ENCODE data around the gene TPO.

The TPO gene

GRCh38 chr2:1539973-1540372 is 126.7 kb downstream of the TPO start:
- 91% methylated on average over 10 of the region's 13 CpGs for WGBS (ENCODE audit: insufficient coverage)
- H3K36me3 ChIP-seq (ENCODE audit: control insufficient read depth in 4 of 4, insufficient read depth in 4 of 4, low read length in 3 of 4): no peaks in the 10 kb centered on the region
- no peak overlapping the region for H3K27ac ChIP-seq (ENCODE audit: insufficient read depth in 1 of 2, low read depth in 1 of 2, low read length in 2 of 2, poor library complexity in 1 of 2, severe bottlenecking in 2 of 2)
- ChIA-PET CTCF (interaction anchor here (0.8 to 1.5 kb wide), 2 partner anchors 9 to 1293 kb away, joined by 3 to 6 read pairs; no protein-coding TSS in a partner anchor), POLR2A (no interaction called here)
- H3K4me1 ChIP-seq (ENCODE audit: control extremely low read depth in 1 of 4, control insufficient read depth in 4 of 4, insufficient read depth in 4 of 4, low read length in 3 of 4): no peaks in the 10 kb centered on the region
- no peak overlapping the region for H3K4me3 ChIP-seq (ENCODE audit: control insufficient read depth in 1 of 7, extremely low read depth in 1 of 7, insufficient read depth in 4 of 7, low read depth in 2 of 7, low read length in 6 of 7)
- no peak for DNase-seq
- peaks cover 0 to 3% (median 0%) of the 10 kb centered on the region in 5 experiments for H3K27me3 ChIP-seq (replicated peaks in 2 of 5; ENCODE audit: control insufficient read depth in 4 of 5, insufficient read depth in 5 of 5, low read length in 4 of 5)
- H3K9me3 ChIP-seq (ENCODE audit: control extremely low read depth in 1 of 5, control insufficient read depth in 4 of 5, insufficient read depth in 2 of 5, low read depth in 1 of 5, low read length in 4 of 5): no peaks in the 10 kb centered on the region

DNA sequence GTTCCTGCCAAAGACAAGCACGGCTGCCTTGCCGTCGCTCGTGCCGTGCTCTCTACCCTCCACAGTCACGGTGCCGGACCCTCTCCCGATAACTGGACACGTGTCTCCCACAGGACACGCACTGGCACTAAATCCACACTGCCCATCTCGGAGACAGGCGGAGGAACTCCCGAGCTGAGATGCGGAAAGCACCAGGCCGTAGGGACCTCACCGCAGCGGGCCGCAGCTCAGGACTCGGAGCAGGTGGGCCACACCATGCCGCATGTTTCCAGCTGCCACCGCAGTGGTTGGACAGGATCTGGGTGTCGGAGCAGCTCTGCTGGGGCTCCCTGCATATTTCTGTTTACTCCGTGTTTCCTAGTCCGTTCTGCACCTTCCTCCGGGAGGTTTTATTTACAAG is 127.2 kb downstream of the TPO start:
- Histone ChIP-seq H3K36me3 (ENCODE audit: control insufficient read depth in 4 of 4, insufficient read depth in 4 of 4, low read length in 3 of 4) (no peaks in the 10 kb centered on the region), H3K4me1 (ENCODE audit: control extremely low read depth in 1 of 4, control insufficient read depth in 4 of 4, insufficient read depth in 4 of 4, low read length in 3 of 4) (no peaks in the 10 kb centered on the region), H3K27ac (ENCODE audit: insufficient read depth in 1 of 2, low read depth in 1 of 2, low read length in 2 of 2, poor library complexity in 1 of 2, severe bottlenecking in 2 of 2) (no peak overlapping the region), H3K9me3 (ENCODE audit: control extremely low read depth in 1 of 5, control insufficient read depth in 4 of 5, insufficient read depth in 2 of 5, low read depth in 1 of 5, low read length in 4 of 5) (no peaks in the 10 kb centered on the region), H3K27me3 (replicated peaks in 2 of 5; ENCODE audit: control insufficient read depth in 4 of 5, insufficient read depth in 5 of 5, low read length in 4 of 5) (peaks cover 0 to 3% (median 0%) of the 10 kb centered on the region in 5 experiments), H3K4me3 (ENCODE audit: control insufficient read depth in 1 of 7, extremely low read depth in 1 of 7, insufficient read depth in 4 of 7, low read depth in 2 of 7, low read length in 6 of 7) (no peak overlapping the region)
- ChIA-PET CTCF (interaction anchor here (0.8 to 1.5 kb wide), 2 partner anchors 8 to 1293 kb away, joined by 3 to 6 read pairs; no protein-coding TSS in a partner anchor), POLR2A (no interaction called here)
- 96% methylated on average over 21 of the region's 25 CpGs for WGBS (ENCODE audit: insufficient coverage)
- DNase-seq: no peak

DNA sequence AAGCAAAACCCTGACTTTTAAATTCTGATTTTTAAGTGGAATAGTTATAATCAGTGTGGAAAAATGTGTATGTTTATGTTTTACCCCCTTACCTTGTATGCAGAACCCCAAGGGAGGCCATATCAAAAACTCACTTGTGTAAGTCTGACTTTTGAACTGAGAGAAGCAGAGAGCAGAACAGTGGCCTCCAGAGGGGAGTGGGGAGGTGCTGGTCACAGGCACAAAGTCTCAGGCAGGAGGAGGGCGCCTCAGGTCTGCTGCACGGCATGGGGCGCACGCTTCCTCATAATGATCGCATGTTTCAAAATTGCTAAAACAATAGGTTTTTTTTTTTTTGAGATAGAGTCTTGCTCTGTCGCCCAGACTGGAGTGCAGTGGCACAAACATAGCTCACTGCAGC is 127.8 kb downstream of the TPO start:
- H3K9me3 ChIP-seq (ENCODE audit: control extremely low read depth in 1 of 5, control insufficient read depth in 4 of 5, insufficient read depth in 2 of 5, low read depth in 1 of 5, low read length in 4 of 5): no peaks in the 10 kb centered on the region
- POLR2A ChIA-PET: no interaction called here
- WGBS (ENCODE audit: insufficient coverage): 90% methylated on average over 2 of the region's 6 CpGs
- no peaks in the 10 kb centered on the region for H3K4me1 ChIP-seq (ENCODE audit: control extremely low read depth in 1 of 4, control insufficient read depth in 4 of 4, insufficient read depth in 4 of 4, low read length in 3 of 4)
- H3K36me3 ChIP-seq (ENCODE audit: control insufficient read depth in 4 of 4, insufficient read depth in 4 of 4, low read length in 3 of 4): no peaks in the 10 kb centered on the region
- no peak overlapping the region for H3K27ac ChIP-seq (ENCODE audit: insufficient read depth in 1 of 2, low read depth in 1 of 2, low read length in 2 of 2, poor library complexity in 1 of 2, severe bottlenecking in 2 of 2)
- DNase-seq: no peak
- H3K27me3 ChIP-seq (replicated peaks in 2 of 5; ENCODE audit: control insufficient read depth in 4 of 5, insufficient read depth in 5 of 5, low read length in 4 of 5): peaks cover 0 to 3% (median 0%) of the 10 kb centered on the region in 5 experiments
- H3K4me3 ChIP-seq (ENCODE audit: control insufficient read depth in 1 of 7, extremely low read depth in 1 of 7, insufficient read depth in 4 of 7, low read depth in 2 of 7, low read length in 6 of 7): no peak overlapping the region
- CTCF ChIA-PET: interaction anchor here (1.5 kb wide), 1 partner anchor 8 kb away, joined by 6 read pairs; no protein-coding TSS in a partner anchor

- WGBS (ENCODE audit: insufficient coverage): 80% methylated on average over 15 of the region's 16 CpGs
- CTCF ChIA-PET: interaction anchor here (1.2 to 1.6 kb wide), 3 partner anchors 9 to 694 kb away, joined by 3 to 4 read pairs (median 3); no protein-coding TSS in a partner anchor
- Histone ChIP-seq H3K9me3 (ENCODE audit: control extremely low read depth in 1 of 5, control insufficient read depth in 4 of 5, insufficient read depth in 2 of 5, low read depth in 1 of 5, low read length in 4 of 5) (no peaks in the 10 kb centered on the region), H3K4me3 (ENCODE audit: control insufficient read depth in 1 of 7, extremely low read depth in 1 of 7, insufficient read depth in 4 of 7, low read depth in 2 of 7, low read length in 6 of 7) (no peak overlapping the region), H3K27me3 (replicated peaks in 2 of 5; ENCODE audit: control insufficient read depth in 4 of 5, insufficient read depth in 5 of 5, low read length in 4 of 5) (peaks cover 0 to 3% (median 0%) of the 10 kb centered on the region in 5 experiments), H3K4me1 (ENCODE audit: control extremely low read depth in 1 of 4, control insufficient read depth in 4 of 4, insufficient read depth in 4 of 4, low read length in 3 of 4) (no peaks in the 10 kb centered on the region), H3K27ac (ENCODE audit: insufficient read depth in 1 of 2, low read depth in 1 of 2, low read length in 2 of 2, poor library complexity in 1 of 2, severe bottlenecking in 2 of 2) (no peak overlapping the region), H3K36me3 (ENCODE audit: control insufficient read depth in 4 of 4, insufficient read depth in 4 of 4, low read length in 3 of 4) (no peaks in the 10 kb centered on the region)
- DNase-seq: no peak
- POLR2A ChIA-PET: no interaction called here
These were observed 128.7 kb downstream of the TPO start for GRCh38 chr2:1541819-1542475.

GRCh38 chr2:1542971-1543370 is 129.7 kb downstream of the TPO start:
- WGBS (ENCODE audit: insufficient coverage): 98% methylated on average over 11 of the region's 11 CpGs
- DNase-seq: no peak
- H3K36me3 ChIP-seq (ENCODE audit: control insufficient read depth in 4 of 4, insufficient read depth in 4 of 4, low read length in 3 of 4): no peaks in the 10 kb centered on the region
- H3K27ac ChIP-seq (ENCODE audit: insufficient read depth in 1 of 2, low read depth in 1 of 2, low read length in 2 of 2, poor library complexity in 1 of 2, severe bottlenecking in 2 of 2): no peak overlapping the region
- H3K4me3 ChIP-seq (ENCODE audit: control insufficient read depth in 1 of 7, extremely low read depth in 1 of 7, insufficient read depth in 4 of 7, low read depth in 2 of 7, low read length in 6 of 7): no peak overlapping the region
- ChIA-PET POLR2A (no interaction called here), CTCF (interaction anchor here (1.2 to 1.6 kb wide), 3 partner anchors 8 to 695 kb away, joined by 3 to 4 read pairs (median 3); no protein-coding TSS in a partner anchor)
- H3K27me3 ChIP-seq (replicated peaks in 2 of 5; ENCODE audit: control insufficient read depth in 4 of 5, insufficient read depth in 5 of 5, low read length in 4 of 5): peaks cover 0 to 1% (median 0%) of the 10 kb centered on the region in 5 experiments
- H3K4me1 ChIP-seq (ENCODE audit: control extremely low read depth in 1 of 4, control insufficient read depth in 4 of 4, insufficient read depth in 4 of 4, low read length in 3 of 4): no peaks in the 10 kb centered on the region
- H3K9me3 ChIP-seq (ENCODE audit: control extremely low read depth in 1 of 5, control insufficient read depth in 4 of 5, insufficient read depth in 2 of 5, low read depth in 1 of 5, low read length in 4 of 5): no peaks in the 10 kb centered on the region

DNA sequence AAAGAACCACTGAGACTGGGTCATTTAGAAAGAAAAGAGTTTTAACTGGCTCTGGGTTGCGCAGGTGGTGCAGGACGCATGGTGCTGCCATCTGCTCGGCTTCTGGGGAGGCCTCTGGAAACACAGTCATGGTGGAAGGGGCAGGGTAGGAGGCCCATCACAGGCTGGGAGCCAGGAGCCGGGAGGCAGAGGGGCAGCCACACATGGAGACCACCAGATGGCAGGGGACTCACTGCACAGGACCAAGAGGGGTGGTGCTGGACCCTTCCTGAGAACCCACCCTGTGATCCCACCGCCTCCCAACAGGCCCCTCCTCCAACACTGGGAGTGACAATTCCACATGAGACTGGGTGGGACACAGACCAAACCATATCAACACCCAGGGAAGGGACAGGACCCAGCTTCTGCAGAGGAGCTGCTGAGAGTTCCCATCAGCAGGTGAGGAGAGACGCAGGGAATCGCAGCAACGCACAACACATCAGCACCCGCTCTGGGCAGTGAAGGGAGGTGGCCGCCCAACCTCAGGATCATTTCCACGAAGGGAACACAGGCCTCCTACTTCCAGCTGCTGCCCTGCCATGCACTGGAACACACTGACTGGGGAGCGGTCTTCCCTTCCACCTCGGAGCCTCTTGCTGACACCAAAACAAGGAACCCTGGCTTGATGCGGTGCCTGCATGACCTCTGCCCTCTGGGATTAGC is 130.7 kb downstream of the TPO start:
- Histone ChIP-seq H3K4me1 (ENCODE audit: control extremely low read depth in 1 of 4, control insufficient read depth in 4 of 4, insufficient read depth in 4 of 4, low read length in 3 of 4) (no peaks in the 10 kb centered on the region), H3K4me3 (ENCODE audit: control insufficient read depth in 1 of 7, extremely low read depth in 1 of 7, insufficient read depth in 4 of 7, low read depth in 2 of 7, low read length in 6 of 7) (no peak overlapping the region), H3K36me3 (ENCODE audit: control insufficient read depth in 4 of 4, insufficient read depth in 4 of 4, low read length in 3 of 4) (no peaks in the 10 kb centered on the region), H3K27me3 (replicated peaks in 2 of 5; ENCODE audit: control insufficient read depth in 4 of 5, insufficient read depth in 5 of 5, low read length in 4 of 5) (peaks cover 0 to 1% (median 0%) of the 10 kb centered on the region in 5 experiments), H3K9me3 (ENCODE audit: control extremely low read depth in 1 of 5, control insufficient read depth in 4 of 5, insufficient read depth in 2 of 5, low read depth in 1 of 5, low read length in 4 of 5) (no peaks in the 10 kb centered on the region), H3K27ac (ENCODE audit: insufficient read depth in 1 of 2, low read depth in 1 of 2, low read length in 2 of 2, poor library complexity in 1 of 2, severe bottlenecking in 2 of 2) (no peak overlapping the region)
- ChIA-PET CTCF (interaction anchor here (1.1 to 2.0 kb wide), 6 partner anchors 10 to 753 kb away, joined by 3 to 12 read pairs (median 4); no protein-coding TSS in a partner anchor), POLR2A (no interaction called here)
- 99% methylated on average over 13 of the region's 14 CpGs for WGBS (ENCODE audit: insufficient coverage)
- DNase-seq: no peak

Data from common myeloid progenitor, CD34-positive (primary cell).